AG20443 (cell line): ENCODE measurements around the gene TMIGD3.

Source experiments
- DNase-seq: peaks from one replicate; pipeline ENCODE4 v3.0.0; 2012; ENCODE audit warnings: low spot score, mixed read lengths

The TMIGD3 gene

GRCh38 chr1:111507411-111508201 lies 4.2 kb upstream of the TMIGD3 start:
- peak; percentile 63 for DNase-seq

GRCh38 chr1:111506561-111506960 lies 3.1 kb upstream of the TMIGD3 start:
- DNase-seq = no peak

- no peak for DNase-seq
These were observed 2.2 kb upstream of the TMIGD3 start for GRCh38 chr1:111505641-111506119.

- no peak for DNase-seq
These were observed 664 bp upstream of the TMIGD3 start for GRCh38 chr1:111504097-111504496.

- DNase-seq = no peak
These were observed 1.8 kb downstream of the TMIGD3 start for GRCh38 chr1:111501645-111502044.

GRCh38 chr1:111499026-111499785 lies 4.2 kb downstream of the TMIGD3 start:
- no peak for DNase-seq

- DNase-seq = no peak
These were observed 5.8 kb downstream of the TMIGD3 start for GRCh38 chr1:111497592-111497991.

- no peak for DNase-seq
These were observed 7.0 kb downstream of the TMIGD3 start for GRCh38 chr1:111496398-111496797.

- DNase-seq = no peak
These were observed 12.4 kb downstream of the TMIGD3 start for GRCh38 chr1:111491070-111491469.

GRCh38 chr1:111490220-111490619 lies 13.2 kb downstream of the TMIGD3 start:
- no peak for DNase-seq

GRCh38 chr1:111489604-111490003 lies 13.8 kb downstream of the TMIGD3 start:
- no peak for DNase-seq

GRCh38 chr1:111488669-111489068 lies 14.8 kb downstream of the TMIGD3 start:
- no peak for DNase-seq

- DNase-seq = no peak
These were observed 16.3 kb downstream of the TMIGD3 start for GRCh38 chr1:111487133-111487532.

GRCh38 chr1:111486431-111486830 lies 17.0 kb downstream of the TMIGD3 start:
- DNase-seq = no peak

GRCh38 chr1:111484391-111485026 lies 18.9 kb downstream of the TMIGD3 start:
- no peak for DNase-seq

- DNase-seq = no peak
These were observed 19.6 kb downstream of the TMIGD3 start for GRCh38 chr1:111483876-111484275.

- DNase-seq = peak; percentile 40
These were observed 20.3 kb downstream of the TMIGD3 start for GRCh38 chr1:111483166-111483565.

- DNase-seq = peak; percentile 92
These were observed 21.8 kb downstream of the TMIGD3 start for GRCh38 chr1:111481387-111482221.

GRCh38 chr1:111480674-111481073 lies 22.8 kb downstream of the TMIGD3 start:
- no peak for DNase-seq

GRCh38 chr1:111476761-111477309 lies 26.6 kb downstream of the TMIGD3 start:
- DNase-seq = no peak

- no peak for DNase-seq
These were observed 27.2 kb downstream of the TMIGD3 start for GRCh38 chr1:111476214-111476613.

- no peak for DNase-seq
These were observed 27.7 kb downstream of the TMIGD3 start for GRCh38 chr1:111475701-111476100.
